CD4-positive, alpha-beta T cell (primary cell): ENCODE measurements around the gene PLPP7. TPM values are rescaled to one million over a fixed set of nuclear protein-coding genes. Genes with fewer than 3 reads are reported as not detected.
"Not testable (repeated sequence)": the region's sequence is repeated elsewhere in the genome, so short reads cannot be mapped to it uniquely, and the experiment has no call there.

Source experiments
- ATAC-seq: fragments of 200-7000 bp; cut with Tn5 transposase; one replicate; pipeline ENCODE4 v1.10.0; 2022; ENCODE audit warnings: mild to moderate bottlenecking; ENCODE audit not compliant: poor library complexity
- CTCF ChIA-PET: fragments of 350-600 bp; sonication (Branson Sonifier 250); formaldehyde crosslinking; loops from one replicate; lab custom pipeline; 2021; ENCODE audit warnings: antibody characterized with exemption, inconsistent platforms; lab: Charles Lee
- POLR2A ChIA-PET: fragments of 350-600 bp; sonication (Branson Sonifier 250); formaldehyde crosslinking; loops from one replicate; lab custom pipeline; 2021; ENCODE audit warnings: antibody characterized with exemption, inconsistent platforms; lab: Charles Lee
- DNase-seq, 14 experiments: peaks; one replicate each; pipeline ENCODE4 v3.0.0-alpha.2; 2013 to 2020; ENCODE audit warnings: mixed read lengths in 2 of 14
- H3K27ac ChIP-seq, 2 donors: one replicate each; pipeline versions ENCODE4 v1.5.1 to v1.7.0; 2013; ENCODE audit warnings: low read length in 2 of 2, low read depth in 1 of 2, mild to moderate bottlenecking in 1 of 2
- H3K27me3 ChIP-seq, 2 experiments: 1 replicate in 1 of 2; 2 replicates in 1 of 2; pipeline versions ENCODE4 v1.6.1 to v1.7.0; 2013; ENCODE audit warnings: low read length in 2 of 2, control low read depth in 1 of 2, mild to moderate bottlenecking in 1 of 2, moderate library complexity in 1 of 2; ENCODE audit not compliant: insufficient read depth in 2 of 2, control insufficient read depth in 1 of 2
- H3K36me3 ChIP-seq: one replicate; pipeline ENCODE4 v1.6.1; 2013; ENCODE audit warnings: low read length, control low read depth; ENCODE audit not compliant: insufficient read depth
- H3K4me1 ChIP-seq: one replicate; pipeline ENCODE4 v1.6.1; 2013; ENCODE audit warnings: low read length, control low read depth; ENCODE audit not compliant: insufficient read depth
- H3K4me3 ChIP-seq: one replicate; pipeline ENCODE4 v1.5.1; 2013; ENCODE audit warnings: mild to moderate bottlenecking, low read length, moderate library complexity
- H3K9me3 ChIP-seq, 2 experiments: 1 replicate in 1 of 2; 2 replicates in 1 of 2; pipeline versions ENCODE4 v1.6.1 to v1.7.0; 2013; ENCODE audit warnings: low read length in 2 of 2, mild to moderate bottlenecking in 2 of 2, control low read depth in 1 of 2, moderate library complexity in 1 of 2; ENCODE audit not compliant: control insufficient read depth in 1 of 2, insufficient read depth in 1 of 2
- H3K27ac Mint-ChIP-seq: one replicate; pipeline ENCODE4 v1.8.0; 2020; ENCODE audit warnings: mixed read lengths
- H3K27me3 Mint-ChIP-seq: one replicate; pipeline ENCODE4 v1.8.0; 2021; ENCODE audit warnings: mixed read lengths
- H3K36me3 Mint-ChIP-seq: one replicate; pipeline ENCODE4 v1.8.0; 2021; ENCODE audit warnings: low read depth, mixed read lengths
- H3K4me1 Mint-ChIP-seq: one replicate; pipeline ENCODE4 v1.8.0; 2021; ENCODE audit warnings: low read depth, mixed read lengths
- H3K4me3 Mint-ChIP-seq: one replicate; pipeline ENCODE4 v1.8.0; 2020; ENCODE audit warnings: mild to moderate bottlenecking, mixed read lengths
- H3K9me3 Mint-ChIP-seq: one replicate; pipeline ENCODE4 v1.8.0; 2020; ENCODE audit warnings: mixed read lengths
- intact Hi-C, 2 experiments: fragments of 100-400 bp; cut with DNase I in 1 of 2; cut with micrococcal nuclease in 1 of 2; formaldehyde crosslinking; loops; one replicate each; pipeline versions ENCODE4 v1.15.1 to v1.9.0; 2023 to 2025; cut with DNase I, micrococcal nuclease
- total RNA-seq, 174 experiments: library from RNA in 2 of 174; stranded (reverse) in 2 of 174; gene quantifications; one replicate each; pipeline ENCODE4 v1.2.3 and lab custom pipeline; 2021 to 2026
- TF ChIP-seq, protein P1 (sequence below): fragments of 200-600 bp; IDR thresholded peaks from one replicate; pipeline ENCODE4 v1.8.0; 2022; ENCODE audit warnings: antibody characterized with exemption, mild to moderate bottlenecking

The PLPP7 gene
- total RNA-seq, 2 experiments from 2014 or later: 0.22 TPM; not detected in 1

DNA sequence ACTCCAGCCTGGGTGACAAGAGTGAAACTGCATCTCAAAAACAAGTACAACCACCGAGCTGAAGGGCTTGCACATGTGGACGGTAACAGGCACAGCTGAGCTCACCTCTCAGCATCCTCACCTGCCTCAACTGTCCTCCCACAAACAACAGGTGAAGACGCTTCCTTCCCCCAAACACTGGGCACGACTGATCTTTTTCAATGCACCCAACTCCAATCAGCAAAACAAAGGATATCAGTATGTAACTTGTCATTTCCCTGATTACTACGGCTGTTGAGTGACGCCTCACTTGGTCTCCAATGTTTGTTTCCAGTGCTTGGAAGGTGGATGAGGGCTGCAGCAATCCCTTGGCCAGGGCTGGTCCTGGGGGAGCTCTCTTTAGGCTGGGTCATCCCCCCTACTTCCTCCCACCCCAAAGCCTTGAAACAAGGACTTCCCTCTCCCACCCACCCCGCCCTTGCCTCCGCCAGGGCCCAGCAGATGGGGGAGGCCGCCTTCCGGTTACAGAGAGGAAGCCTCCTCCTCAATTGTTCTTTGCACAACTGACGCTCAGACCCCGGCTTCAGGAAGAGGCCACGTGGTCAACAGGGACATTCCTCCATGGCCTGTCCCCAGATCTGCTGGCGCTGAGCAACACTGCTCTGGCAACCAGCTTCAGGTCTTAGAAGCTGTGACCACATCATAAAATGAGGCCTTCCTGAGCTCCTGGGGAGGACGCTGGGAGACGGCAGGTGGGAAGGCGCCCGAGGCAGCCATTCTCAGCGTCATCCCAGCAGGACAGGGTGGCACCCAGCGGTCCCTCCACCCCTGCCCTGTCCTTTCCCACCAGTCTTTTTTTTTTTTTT is 19.1 kb upstream of the PLPP7 start:
- Histone ChIP-seq H3K36me3 (peaks cover 49% of the 10 kb centered on the region), H3K4me3 (peak overlapping the region; percentile 99), H3K4me1 (peaks cover 74% of the 10 kb centered on the region), H3K27me3 (no peaks in the 10 kb centered on the region), H3K9me3 (no peaks in the 10 kb centered on the region), H3K27ac (peak overlapping the region; percentile 83 to 94)
- CTCF ChIA-PET: interaction anchor here (0.7 to 3.0 kb wide), 3 partner anchors 14 to 35 kb away, joined by 3 to 18 read pairs (median 4); no protein-coding TSS in a partner anchor
- Mint-ChIP-seq H3K27me3 (no peaks in the 10 kb centered on the region), H3K9me3 (no peaks in the 10 kb centered on the region), H3K36me3 (peaks cover 70% of the 10 kb centered on the region), H3K27ac (peak overlapping the region; percentile 100), H3K4me3 (peak overlapping the region; percentile 97), H3K4me1 (peaks cover 60% of the 10 kb centered on the region)
- TF ChIP-seq, protein P1, sequence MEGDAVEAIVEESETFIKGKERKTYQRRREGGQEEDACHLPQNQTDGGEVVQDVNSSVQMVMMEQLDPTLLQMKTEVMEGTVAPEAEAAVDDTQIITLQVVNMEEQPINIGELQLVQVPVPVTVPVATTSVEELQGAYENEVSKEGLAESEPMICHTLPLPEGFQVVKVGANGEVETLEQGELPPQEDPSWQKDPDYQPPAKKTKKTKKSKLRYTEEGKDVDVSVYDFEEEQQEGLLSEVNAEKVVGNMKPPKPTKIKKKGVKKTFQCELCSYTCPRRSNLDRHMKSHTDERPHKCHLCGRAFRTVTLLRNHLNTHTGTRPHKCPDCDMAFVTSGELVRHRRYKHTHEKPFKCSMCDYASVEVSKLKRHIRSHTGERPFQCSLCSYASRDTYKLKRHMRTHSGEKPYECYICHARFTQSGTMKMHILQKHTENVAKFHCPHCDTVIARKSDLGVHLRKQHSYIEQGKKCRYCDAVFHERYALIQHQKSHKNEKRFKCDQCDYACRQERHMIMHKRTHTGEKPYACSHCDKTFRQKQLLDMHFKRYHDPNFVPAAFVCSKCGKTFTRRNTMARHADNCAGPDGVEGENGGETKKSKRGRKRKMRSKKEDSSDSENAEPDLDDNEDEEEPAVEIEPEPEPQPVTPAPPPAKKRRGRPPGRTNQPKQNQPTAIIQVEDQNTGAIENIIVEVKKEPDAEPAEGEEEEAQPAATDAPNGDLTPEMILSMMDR: no peak
- ATAC-seq: peak; percentile 11
- POLR2A ChIA-PET: interaction anchor here (1.0 to 14.3 kb wide), 8 partner anchors 9 to 136 kb away, joined by 3 to 738 read pairs (median 14); no protein-coding TSS in a partner anchor
- intact Hi-C loops: loop anchor here (5.0 to 10.0 kb wide), 2 partner anchors 64 to 127 kb away; no protein-coding TSS in a partner anchor
- peak in 9 of 14 experiments; percentile 44 to 80 (median 59) for DNase-seq

DNA sequence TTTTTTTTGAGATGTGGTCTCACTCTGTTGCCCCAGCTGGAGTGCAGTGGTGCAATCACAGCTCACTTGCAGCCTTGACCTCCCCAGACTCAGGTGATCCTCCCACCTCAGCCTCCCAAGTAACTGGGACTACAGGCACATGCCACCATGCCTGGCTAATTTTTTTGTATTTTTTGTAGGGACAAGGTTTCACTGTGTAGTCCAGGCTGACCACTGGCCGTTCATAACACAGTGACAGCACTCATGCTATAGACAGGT is 18.6 kb upstream of the PLPP7 start:
- peaks cover 69% of the 10 kb centered on the region for H3K4me1 ChIP-seq
- not testable (repeated sequence) for H3K27me3 Mint-ChIP-seq, H3K9me3 Mint-ChIP-seq, ATAC-seq, DNase-seq, H3K9me3 ChIP-seq, H3K27me3 ChIP-seq
- ChIA-PET POLR2A (interaction anchor here (2.2 to 14.3 kb wide), 7 partner anchors 9 to 135 kb away, joined by 5 to 738 read pairs (median 20); no protein-coding TSS in a partner anchor), CTCF (interaction anchor here (0.7 to 3.0 kb wide), 2 partner anchors 14 to 36 kb away, joined by 3 to 18 read pairs; no protein-coding TSS in a partner anchor)
- peaks cover 47% of the 10 kb centered on the region for H3K36me3 ChIP-seq
- Mint-ChIP-seq H3K36me3 (peaks cover 75% of the 10 kb centered on the region), H3K4me1 (peaks cover 58% of the 10 kb centered on the region), H3K27ac (peak overlapping the region; percentile 100), H3K4me3 (peak overlapping the region; percentile 97)
- peak overlapping the region; percentile 83 to 94 for H3K27ac ChIP-seq
- intact Hi-C loops: loop anchor here (5.0 to 10.0 kb wide), 2 partner anchors 64 to 126 kb away; no protein-coding TSS in a partner anchor
- H3K4me3 ChIP-seq: peak overlapping the region; percentile 99

DNA sequence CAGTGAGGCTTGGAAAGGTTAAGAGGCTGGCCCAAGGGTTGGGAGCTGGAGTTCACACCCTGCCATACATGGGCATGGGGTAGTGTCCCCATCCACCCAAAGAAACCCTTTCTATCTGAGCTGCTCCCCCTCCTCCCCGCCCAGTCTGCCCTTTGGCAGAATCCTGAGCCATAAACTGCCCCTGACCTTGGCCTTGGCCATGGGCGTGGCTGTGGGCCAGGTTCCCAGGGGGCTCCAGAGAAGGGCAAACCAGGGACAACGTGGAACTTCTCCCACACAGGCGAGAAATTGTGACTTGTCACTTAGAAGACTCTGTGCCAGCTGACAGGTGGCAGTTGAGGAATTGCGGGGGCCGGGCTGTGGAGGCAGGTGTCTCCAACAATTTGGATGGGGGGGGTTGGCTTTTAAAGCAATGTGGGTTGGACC is 18.0 kb upstream of the PLPP7 start:
- peak overlapping the region; percentile 83 to 94 for H3K27ac ChIP-seq
- no peaks in the 10 kb centered on the region for H3K9me3 Mint-ChIP-seq
- peaks cover 74% of the 10 kb centered on the region for H3K36me3 Mint-ChIP-seq
- H3K9me3 ChIP-seq: no peaks in the 10 kb centered on the region
- H3K4me3 Mint-ChIP-seq: peak overlapping the region; percentile 97
- peaks cover 63% of the 10 kb centered on the region for H3K4me1 ChIP-seq
- H3K36me3 ChIP-seq: peaks cover 46% of the 10 kb centered on the region
- H3K27me3 Mint-ChIP-seq: no peaks in the 10 kb centered on the region
- CTCF ChIA-PET: interaction anchor here (2.7 to 3.0 kb wide), 2 partner anchors 15 to 64 kb away, joined by 9 to 18 read pairs; no protein-coding TSS in a partner anchor
- peak in 1 of 14 experiments; percentile 29 for DNase-seq
- no peaks in the 10 kb centered on the region for H3K27me3 ChIP-seq
- no peak for ATAC-seq
- peak overlapping the region; percentile 99 for H3K4me3 ChIP-seq
- peak overlapping the region; percentile 100 for H3K27ac Mint-ChIP-seq
- TF ChIP-seq, protein P1: no peak
- POLR2A ChIA-PET: interaction anchor here (0.7 to 14.3 kb wide), 10 partner anchors 8 to 134 kb away, joined by 3 to 738 read pairs (median 8); no protein-coding TSS in a partner anchor
- H3K4me1 Mint-ChIP-seq: peaks cover 52% of the 10 kb centered on the region
- intact Hi-C loops: loop anchor here (5.0 to 10.0 kb wide), 2 partner anchors 63 to 126 kb away; no protein-coding TSS in a partner anchor
